ENCODE data around the gene OTULIN. TPM values are rescaled to one million over a fixed set of nuclear protein-coding genes. Genes with fewer than 3 reads are reported as not detected.

The OTULIN gene
- total RNA-seq, 4 donors from 2014 or later: 37.7 to 59.2 (median 43.1) TPM

DNA sequence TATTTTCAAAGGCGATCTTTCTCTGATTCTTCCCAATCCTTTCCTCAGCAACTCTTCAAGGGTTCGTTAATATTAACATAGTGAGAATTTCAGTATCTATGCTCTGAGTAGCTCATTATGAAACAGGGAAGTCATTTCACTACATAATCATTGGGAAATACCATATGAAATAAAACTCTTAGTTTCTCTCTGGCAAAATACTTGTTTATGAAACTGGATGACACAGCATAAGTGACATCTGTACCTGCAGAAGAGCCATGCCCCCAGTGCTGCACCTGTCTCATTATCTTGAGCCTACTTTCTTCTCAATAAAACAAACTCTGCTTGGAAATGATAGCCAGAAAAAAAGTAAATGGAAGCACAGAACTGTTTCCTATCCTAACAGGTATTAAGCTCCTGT is 33.8 kb upstream of the OTULIN start:
- H3K36me3 ChIP-seq: no peaks in the 10 kb centered on the region
- no peak overlapping the region for H3K4me3 ChIP-seq
- H3K27me3 ChIP-seq: no peaks in the 10 kb centered on the region
- TF ChIP-seq EP300 (IDR thresholded peaks at IDR 0.05) (no peak), POLR2A (IDR thresholded peaks at IDR 0.05) (no peak)
- TF ChIP-seq, protein P1, sequence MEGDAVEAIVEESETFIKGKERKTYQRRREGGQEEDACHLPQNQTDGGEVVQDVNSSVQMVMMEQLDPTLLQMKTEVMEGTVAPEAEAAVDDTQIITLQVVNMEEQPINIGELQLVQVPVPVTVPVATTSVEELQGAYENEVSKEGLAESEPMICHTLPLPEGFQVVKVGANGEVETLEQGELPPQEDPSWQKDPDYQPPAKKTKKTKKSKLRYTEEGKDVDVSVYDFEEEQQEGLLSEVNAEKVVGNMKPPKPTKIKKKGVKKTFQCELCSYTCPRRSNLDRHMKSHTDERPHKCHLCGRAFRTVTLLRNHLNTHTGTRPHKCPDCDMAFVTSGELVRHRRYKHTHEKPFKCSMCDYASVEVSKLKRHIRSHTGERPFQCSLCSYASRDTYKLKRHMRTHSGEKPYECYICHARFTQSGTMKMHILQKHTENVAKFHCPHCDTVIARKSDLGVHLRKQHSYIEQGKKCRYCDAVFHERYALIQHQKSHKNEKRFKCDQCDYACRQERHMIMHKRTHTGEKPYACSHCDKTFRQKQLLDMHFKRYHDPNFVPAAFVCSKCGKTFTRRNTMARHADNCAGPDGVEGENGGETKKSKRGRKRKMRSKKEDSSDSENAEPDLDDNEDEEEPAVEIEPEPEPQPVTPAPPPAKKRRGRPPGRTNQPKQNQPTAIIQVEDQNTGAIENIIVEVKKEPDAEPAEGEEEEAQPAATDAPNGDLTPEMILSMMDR (IDR thresholded peaks at IDR 0.05): no peak
- no peak for DNase-seq (ENCODE audit: low spot score in 2 of 2)
- H3K9me3 ChIP-seq: no peaks in the 10 kb centered on the region
- no peaks in the 10 kb centered on the region for H3K4me1 ChIP-seq
- WGBS, 2 donors: 89 to 91% methylated on average over 2 of the region's 2 CpGs
- no peak overlapping the region for H3K27ac ChIP-seq

DNA sequence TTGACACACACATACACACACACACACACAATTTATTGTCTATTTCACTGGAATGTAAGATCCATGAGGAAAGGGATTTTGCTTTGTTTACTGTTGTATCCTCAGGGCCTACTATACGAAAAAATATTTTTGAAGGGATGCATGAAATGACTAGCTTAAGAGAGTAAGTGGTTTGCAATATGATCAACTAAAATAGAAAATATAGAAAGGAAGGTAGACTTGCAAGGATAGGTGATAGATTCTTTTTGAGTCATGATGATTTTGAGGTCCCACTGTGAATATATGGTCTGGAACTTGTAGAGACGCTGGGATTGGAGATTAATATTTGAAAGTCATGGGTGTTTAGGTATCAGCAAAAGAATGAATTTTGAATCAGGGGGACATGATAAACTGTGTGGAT is 28.9 kb upstream of the OTULIN start:
- no peak for DNase-seq (ENCODE audit: low spot score in 2 of 2)

DNA sequence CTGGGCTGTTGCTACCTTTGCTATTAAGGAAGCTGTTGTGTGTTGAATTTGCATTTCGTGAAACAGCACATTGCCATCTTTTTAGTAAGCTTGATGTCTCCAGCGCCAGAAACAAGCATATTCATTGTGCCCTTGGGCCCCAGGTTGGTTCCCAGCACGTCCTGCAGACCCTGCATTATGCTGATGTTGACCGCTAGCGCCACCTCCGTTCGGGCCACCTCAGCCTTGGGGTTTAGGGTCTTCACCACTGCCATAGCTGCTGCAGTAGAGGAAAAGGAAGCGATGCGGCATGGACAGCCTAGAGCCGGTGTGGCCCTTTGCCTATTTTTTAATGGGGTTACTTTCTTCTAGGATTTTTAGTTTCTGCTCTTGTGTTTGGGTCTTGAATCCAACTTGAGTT is 23.8 kb upstream of the OTULIN start:
- no peak overlapping the region for H3K27ac ChIP-seq
- no peaks in the 10 kb centered on the region for H3K27me3 ChIP-seq
- 73 to 79% methylated on average over 10 of the region's 10 CpGs for WGBS, 2 donors
- no peaks in the 10 kb centered on the region for H3K36me3 ChIP-seq
- no peaks in the 10 kb centered on the region for H3K9me3 ChIP-seq
- no peaks in the 10 kb centered on the region for H3K4me1 ChIP-seq
- no peak for DNase-seq (ENCODE audit: low spot score in 2 of 2)
- no peak overlapping the region for H3K4me3 ChIP-seq
- TF ChIP-seq, protein P1 (IDR thresholded peaks at IDR 0.05): no peak
- no peak for TF ChIP-seq EP300 (IDR thresholded peaks at IDR 0.05)
- no peak for TF ChIP-seq POLR2A (IDR thresholded peaks at IDR 0.05)

More for the DNA sequence above, 28.9 kb upstream of the OTULIN start:
- Histone ChIP-seq H3K4me1 (no peaks in the 10 kb centered on the region), H3K9me3 (no peaks in the 10 kb centered on the region), H3K36me3 (no peaks in the 10 kb centered on the region), H3K4me3 (no peak overlapping the region), H3K27me3 (no peaks in the 10 kb centered on the region), H3K27ac (no peak overlapping the region)
- WGBS, 2 donors: 74 to 75% methylated on average over 2 of the region's 2 CpGs
- TF ChIP-seq POLR2A (IDR thresholded peaks at IDR 0.05): no peak
- TF ChIP-seq, protein P1 (IDR thresholded peaks at IDR 0.05): no peak

DNA sequence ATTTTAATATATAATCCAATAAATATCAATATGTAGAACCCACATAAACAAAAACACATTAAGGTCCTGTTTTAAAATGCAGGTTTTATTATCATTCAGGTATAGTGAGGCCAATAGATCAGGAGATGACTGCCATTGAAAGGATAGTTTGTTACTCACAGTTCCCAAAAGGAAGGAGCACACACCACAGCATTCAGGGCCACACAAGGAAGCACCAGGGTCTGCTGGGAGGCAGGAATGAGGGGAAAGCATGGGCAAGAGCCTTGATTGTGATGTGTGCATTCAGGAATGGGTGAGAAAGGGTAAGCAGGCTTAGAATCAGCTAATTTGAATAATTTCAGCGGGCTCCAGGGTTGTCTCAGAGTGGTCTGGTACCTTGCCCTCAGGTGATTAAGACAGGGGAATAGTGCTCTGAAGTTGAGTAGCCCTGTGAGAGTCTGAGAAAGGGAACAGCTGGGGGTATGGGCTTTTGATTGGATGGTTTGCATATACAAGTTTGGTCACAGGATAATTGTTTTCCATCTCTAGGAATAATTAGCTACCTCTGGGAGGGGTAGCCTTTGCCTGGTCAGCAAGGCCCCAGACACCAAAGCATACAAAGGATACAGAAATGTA is 19.8 kb upstream of the OTULIN start:
- 80 to 83% methylated on average over 1 of the region's 1 CpG for WGBS, 2 donors
- peaks cover 0 to 5% of the 10 kb centered on the region in 2 donors for H3K27me3 ChIP-seq
- no peak overlapping the region for H3K27ac ChIP-seq
- no peak for TF ChIP-seq EP300 (IDR thresholded peaks at IDR 0.05)
- TF ChIP-seq, protein P1 (IDR thresholded peaks at IDR 0.05): no peak
- DNase-seq (ENCODE audit: low spot score in 2 of 2): no peak
- no peak overlapping the region for H3K4me3 ChIP-seq
- H3K9me3 ChIP-seq: no peaks in the 10 kb centered on the region
- no peaks in the 10 kb centered on the region for H3K36me3 ChIP-seq
- peaks cover 0 to 4% (median 0%) of the 10 kb centered on the region in 4 donors for H3K4me1 ChIP-seq

DNA sequence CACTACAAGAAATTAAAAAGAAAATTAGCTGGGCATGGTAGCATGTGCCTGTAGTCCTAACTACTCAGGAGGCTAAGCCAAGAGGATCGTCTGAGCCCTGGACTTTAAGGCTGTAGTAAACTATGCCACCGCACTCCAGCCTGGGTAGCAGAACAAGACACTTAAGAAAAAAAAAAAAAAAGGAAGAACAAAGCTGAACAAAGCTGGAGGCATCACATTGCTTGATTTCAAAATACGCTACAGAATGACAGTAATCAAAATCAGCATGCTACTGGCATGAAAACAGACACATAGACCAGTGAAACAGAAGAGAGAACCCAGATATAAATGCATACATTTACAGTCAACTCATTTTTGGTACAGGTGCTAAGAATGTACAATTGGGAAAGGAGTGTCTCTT is 14.5 kb upstream of the OTULIN start:
- Histone ChIP-seq H3K27me3 (peaks cover 0 to 5% of the 10 kb centered on the region in 2 donors), H3K27ac (no peak overlapping the region), H3K36me3 (no peaks in the 10 kb centered on the region), H3K4me3 (no peak overlapping the region), H3K4me1 (peaks cover 0 to 4% (median 0%) of the 10 kb centered on the region in 4 donors), H3K9me3 (no peaks in the 10 kb centered on the region)
- DNase-seq (ENCODE audit: low spot score in 2 of 2): no peak
- WGBS, 2 donors: 76 to 91% methylated on average over 3 of the region's 3 CpGs
- TF ChIP-seq, protein P1 (IDR thresholded peaks at IDR 0.05): no peak
- TF ChIP-seq POLR2A (IDR thresholded peaks at IDR 0.05) (no peak), EP300 (IDR thresholded peaks at IDR 0.05) (no peak)

All from tibial nerve (tissue), 4 donors.